Keratinocyte (primary cell): ENCODE data around the gene SLC12A8.

Source experiments
- EZH2 ChIP-seq: IDR thresholded peaks from one replicate; pipeline ENCODE4 v1.6.1; 2012; ENCODE audit warnings: inconsistent platforms, mild to moderate bottlenecking, low read length, moderate library complexity
- TF ChIP-seq, protein P1 (sequence below), 3 experiments: IDR thresholded peaks in 1 of 3; conservative IDR thresholded peaks in 1 of 3; optimal IDR thresholded peaks in 1 of 3; 2 replicates in 2 of 3; 3 replicates in 1 of 3; pipeline versions ENCODE3 to v1.5.1; 2011; ENCODE audit warnings: low read length in 3 of 3, mild to moderate bottlenecking in 3 of 3, moderate library complexity in 2 of 3, control low read depth in 1 of 3, inconsistent platforms in 1 of 3; ENCODE audit not compliant: insufficient read depth in 2 of 3; ENCODE audit errors: extremely low read depth in 1 of 3

DNA sequence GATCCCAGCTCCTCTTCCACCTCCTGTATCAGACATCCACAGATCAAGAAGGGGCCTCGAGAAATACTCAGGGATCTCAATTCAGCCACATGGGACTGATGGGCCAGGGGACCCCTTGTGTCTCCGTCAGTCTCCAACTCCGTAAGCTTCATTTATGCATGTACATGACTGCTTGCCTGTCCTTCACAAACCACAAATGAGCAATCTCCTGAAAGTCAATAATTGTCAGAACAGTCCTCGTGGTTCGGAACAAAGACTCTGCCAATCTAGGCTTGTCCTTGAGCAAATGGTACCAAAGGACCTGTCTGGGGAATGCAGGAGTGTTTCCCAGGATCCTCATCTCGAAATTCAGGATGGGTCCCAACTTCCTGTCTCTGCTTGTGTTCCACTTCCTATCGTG is 20.8 kb downstream of the SLC12A8 start:
- TF ChIP-seq, protein P1, sequence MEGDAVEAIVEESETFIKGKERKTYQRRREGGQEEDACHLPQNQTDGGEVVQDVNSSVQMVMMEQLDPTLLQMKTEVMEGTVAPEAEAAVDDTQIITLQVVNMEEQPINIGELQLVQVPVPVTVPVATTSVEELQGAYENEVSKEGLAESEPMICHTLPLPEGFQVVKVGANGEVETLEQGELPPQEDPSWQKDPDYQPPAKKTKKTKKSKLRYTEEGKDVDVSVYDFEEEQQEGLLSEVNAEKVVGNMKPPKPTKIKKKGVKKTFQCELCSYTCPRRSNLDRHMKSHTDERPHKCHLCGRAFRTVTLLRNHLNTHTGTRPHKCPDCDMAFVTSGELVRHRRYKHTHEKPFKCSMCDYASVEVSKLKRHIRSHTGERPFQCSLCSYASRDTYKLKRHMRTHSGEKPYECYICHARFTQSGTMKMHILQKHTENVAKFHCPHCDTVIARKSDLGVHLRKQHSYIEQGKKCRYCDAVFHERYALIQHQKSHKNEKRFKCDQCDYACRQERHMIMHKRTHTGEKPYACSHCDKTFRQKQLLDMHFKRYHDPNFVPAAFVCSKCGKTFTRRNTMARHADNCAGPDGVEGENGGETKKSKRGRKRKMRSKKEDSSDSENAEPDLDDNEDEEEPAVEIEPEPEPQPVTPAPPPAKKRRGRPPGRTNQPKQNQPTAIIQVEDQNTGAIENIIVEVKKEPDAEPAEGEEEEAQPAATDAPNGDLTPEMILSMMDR (optimal IDR thresholded peaks at IDR 0.05 in 1 of 3, IDR thresholded peaks at IDR 0.05 in 1 of 3, conservative IDR thresholded peaks at IDR 0.05 in 1 of 3; ENCODE audit: extremely low read depth in 1 of 3, insufficient read depth in 2 of 3, low read length in 3 of 3): no peak
- no peak for TF ChIP-seq EZH2
